OCI-LY7 (cell line): ENCODE results near the gene PARVB. TPM values are rescaled to one million over a fixed set of nuclear protein-coding genes. Genes with fewer than 3 reads are reported as not detected.

Experiments
- BruUV-seq: library from RNA; stranded (reverse); fragments of 400-500 nt; replicated peaks from 2 replicates; lab custom pipeline; 2021; lab: Mats Ljungman, UMichigan
- CTCF ChIA-PET: fragments of 300-600 bp; sonication (Branson Sonifier 250); formaldehyde crosslinking; loops from one replicate; lab custom pipeline; 2022; ENCODE audit warnings: antibody characterized with exemption; ENCODE audit not compliant: unreplicated experiment; lab: Charles Lee
- POLR2A ChIA-PET: fragments of 300-600 bp; sonication (Branson Sonifier 250); formaldehyde crosslinking; loops from one replicate; lab custom pipeline; 2022; ENCODE audit warnings: antibody characterized with exemption; lab: Charles Lee
- DNase-seq: peaks from one replicate; pipeline ENCODE4 v3.0.0-alpha.2; 2015; ENCODE audit warnings: low spot score
- H2AFZ ChIP-seq: fragments of 200-600 bp; sonication (generic), shearing (Covaris generic); 2 replicates; pipeline ENCODE4 v1.6.1; 2014; ENCODE audit warnings: mild to moderate bottlenecking, antibody characterized with exemption, low read length, moderate library complexity
- H3K27ac ChIP-seq: fragments of 200-600 bp; sonication (generic); 2 replicates; pipeline ENCODE4 v1.5.1; 2014; ENCODE audit warnings: mixed run types, low read depth, mild to moderate bottlenecking, moderate library complexity, low read length, inconsistent platforms; ENCODE audit not compliant: poor library complexity, severe bottlenecking
- H3K36me3 ChIP-seq: fragments of 200-600 bp; sonication (generic); 2 replicates; pipeline ENCODE4 v1.6.1; 2014; ENCODE audit warnings: mild to moderate bottlenecking, antibody characterized with exemption, low read length, moderate library complexity, mixed read lengths; ENCODE audit not compliant: insufficient read depth
- H3K4me1 ChIP-seq: fragments of 200-600 bp; sonication (generic); 2 replicates; pipeline ENCODE4 v1.5.1; 2014; ENCODE audit warnings: mild to moderate bottlenecking, low read length; ENCODE audit not compliant: insufficient read depth, poor library complexity, severe bottlenecking
- H3K4me2 ChIP-seq: fragments of 200-600 bp; sonication (generic); 2 replicates; pipeline ENCODE4 v1.6.1; 2014; ENCODE audit warnings: mild to moderate bottlenecking, low read length
- H3K4me3 ChIP-seq: fragments of 200-600 bp; sonication (generic); 2 replicates; pipeline ENCODE4 v1.5.1; 2014; ENCODE audit warnings: mild to moderate bottlenecking, low read depth, low read length; ENCODE audit not compliant: poor library complexity, severe bottlenecking
- H3K79me2 ChIP-seq: fragments of 200-600 bp; sonication (generic); 2 replicates; pipeline ENCODE4 v1.6.1; 2016; ENCODE audit warnings: low read depth, mild to moderate bottlenecking, low read length, moderate library complexity, mixed read lengths; ENCODE audit not compliant: insufficient read depth
- H3K9me2 ChIP-seq: fragments of 200-600 bp; sonication (generic); 2 replicates; pipeline ENCODE4 v1.6.1; 2016; ENCODE audit warnings: mild to moderate bottlenecking, low read length, mixed read lengths; ENCODE audit not compliant: insufficient read depth
- H3K9me3 ChIP-seq: fragments of 200-600 bp; sonication (generic); 2 replicates; pipeline ENCODE4 v1.6.1; 2014; ENCODE audit warnings: mild to moderate bottlenecking, mixed run types, low read length, mixed read lengths
- H4K20me1 ChIP-seq: fragments of 200-600 bp; sonication (generic); 2 replicates; pipeline ENCODE4 v1.6.1; 2014; ENCODE audit warnings: mild to moderate bottlenecking, antibody characterized with exemption, low read length, moderate library complexity, mixed read lengths; ENCODE audit not compliant: insufficient read depth
- CTCF ChIP-seq: fragments of 200-600 bp; sonication (generic); conservative IDR thresholded peaks from 2 replicates; pipeline ENCODE4 v1.5.1; 2014; ENCODE audit warnings: mild to moderate bottlenecking, antibody characterized with exemption, low read length, moderate library complexity, mixed read lengths
- EZH2phosphoT487 ChIP-seq: fragments of 200-600 bp; sonication (generic); IDR thresholded peaks from 2 replicates; pipeline ENCODE4 v1.6.1; 2018; ENCODE audit warnings: low read depth, borderline replicate concordance, mild to moderate bottlenecking, mixed run types, antibody characterized with exemption, low read length, moderate library complexity, mixed read lengths
- intact Hi-C: fragments of 100-400 bp; cut with micrococcal nuclease; formaldehyde crosslinking; loops from one replicate; pipeline ENCODE4 v1.10.0; 2022; ENCODE audit not compliant: unreplicated experiment
- total RNA-seq, 2 experiments: library from RNA; depleted of rRNA in 1 of 2; stranded (reverse); fragments of >200 nt in 1 of 2; shearing (Covaris generic) in 1 of 2; gene quantifications; 2 replicates each; pipeline ENCODE4 v1.2.3, GENCODE V29; 2014 to 2022

Gene PARVB
- total RNA-seq, 2 experiments from 2014 or later: 0.34 TPM; not detected in 1

- intact Hi-C loops: no loop called here
- Histone ChIP-seq H3K79me2 (no peaks in the 10 kb centered on the region), H3K4me2 (no peak overlapping the region), H3K9me3 (no peaks in the 10 kb centered on the region), H2AFZ (no peak overlapping the region), H3K4me1 (no peaks in the 10 kb centered on the region), H3K36me3 (no peaks in the 10 kb centered on the region), H3K9me2 (no peaks in the 10 kb centered on the region), H4K20me1 (no peaks in the 10 kb centered on the region), H3K27ac (no peak overlapping the region), H3K4me3 (no peak overlapping the region)
- BruUV-seq: no TSS peak
- POLR2A ChIA-PET: no interaction called here
- TF ChIP-seq CTCF: no peak
- no peak for TF ChIP-seq EZH2phosphoT487
- CTCF ChIA-PET: interaction anchor here (0.5 kb wide), 1 partner anchor 14 kb away, joined by 3 read pairs; no protein-coding TSS in a partner anchor
- no peak for DNase-seq
Observed at GRCh38 chr22:44112191-44112590, 88.1 kb downstream of the PARVB start.

GRCh38 chr22:44116331-44116730 lies 92.2 kb downstream of the PARVB start:
- intact Hi-C loops: no loop called here
- BruUV-seq: no TSS peak

More at GRCh38 chr22:44116331-44116730, 92.2 kb downstream of the PARVB start:
- ChIA-PET CTCF (no interaction called here), POLR2A (no interaction called here)
- Histone ChIP-seq H3K9me3 (no peaks in the 10 kb centered on the region), H4K20me1 (no peaks in the 10 kb centered on the region), H3K36me3 (no peaks in the 10 kb centered on the region), H3K4me3 (no peak overlapping the region), H3K4me1 (no peaks in the 10 kb centered on the region), H3K27ac (no peak overlapping the region), H3K9me2 (no peaks in the 10 kb centered on the region), H2AFZ (no peak overlapping the region), H3K79me2 (no peaks in the 10 kb centered on the region), H3K4me2 (no peak overlapping the region)
- no peak for DNase-seq
- no peak for TF ChIP-seq CTCF
- no peak for TF ChIP-seq EZH2phosphoT487
